VCaP (cell line): ENCODE results near the gene ATP11A.

Source experiments
- H3K27ac ChIP-seq: fragments of 450-650 bp; 2 replicates; pipeline ENCODE4 v1.5.1; 2017
- TF ChIP-seq, protein P1 (sequence below): fragments of 450-650 bp; conservative IDR thresholded peaks from 2 replicates; pipeline ENCODE4 v1.5.1; 2017; ENCODE audit warnings: mild to moderate bottlenecking, moderate library complexity

ATP11A gene

DNA sequence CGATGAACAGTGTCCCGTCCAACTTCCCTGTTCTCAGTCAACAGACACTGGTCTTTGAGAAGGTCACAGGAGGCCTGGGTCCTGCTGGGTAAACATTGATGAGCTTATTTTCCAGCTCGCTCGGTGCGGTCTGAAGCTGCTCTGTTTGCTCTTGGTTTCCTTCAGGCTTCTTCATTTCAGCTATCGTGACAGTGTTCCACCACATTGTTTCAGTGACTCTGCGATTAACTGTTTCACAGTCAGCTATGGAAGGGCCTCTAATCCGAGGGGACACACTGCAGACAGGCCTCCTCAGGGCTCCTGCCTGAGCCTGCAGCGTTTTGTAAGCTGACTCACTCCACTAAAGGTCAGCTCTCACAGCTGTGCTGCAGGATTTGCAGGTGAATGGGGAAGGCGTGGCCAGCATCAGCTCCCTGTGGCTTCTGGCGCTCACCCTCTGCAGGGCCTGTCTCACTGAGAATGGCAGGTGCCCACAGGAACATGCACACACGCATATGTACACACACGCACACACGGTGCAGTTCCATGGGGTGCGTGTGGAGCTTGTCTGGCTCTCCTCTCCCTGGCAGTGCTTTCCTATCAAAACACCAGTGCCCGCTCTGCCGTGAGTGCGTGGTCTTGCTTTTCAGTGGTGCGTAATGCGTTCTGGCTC, 216.3 kb downstream of the ATP11A start:
- H3K27ac ChIP-seq = peak overlapping the region; percentile 72
- TF ChIP-seq, protein P1, sequence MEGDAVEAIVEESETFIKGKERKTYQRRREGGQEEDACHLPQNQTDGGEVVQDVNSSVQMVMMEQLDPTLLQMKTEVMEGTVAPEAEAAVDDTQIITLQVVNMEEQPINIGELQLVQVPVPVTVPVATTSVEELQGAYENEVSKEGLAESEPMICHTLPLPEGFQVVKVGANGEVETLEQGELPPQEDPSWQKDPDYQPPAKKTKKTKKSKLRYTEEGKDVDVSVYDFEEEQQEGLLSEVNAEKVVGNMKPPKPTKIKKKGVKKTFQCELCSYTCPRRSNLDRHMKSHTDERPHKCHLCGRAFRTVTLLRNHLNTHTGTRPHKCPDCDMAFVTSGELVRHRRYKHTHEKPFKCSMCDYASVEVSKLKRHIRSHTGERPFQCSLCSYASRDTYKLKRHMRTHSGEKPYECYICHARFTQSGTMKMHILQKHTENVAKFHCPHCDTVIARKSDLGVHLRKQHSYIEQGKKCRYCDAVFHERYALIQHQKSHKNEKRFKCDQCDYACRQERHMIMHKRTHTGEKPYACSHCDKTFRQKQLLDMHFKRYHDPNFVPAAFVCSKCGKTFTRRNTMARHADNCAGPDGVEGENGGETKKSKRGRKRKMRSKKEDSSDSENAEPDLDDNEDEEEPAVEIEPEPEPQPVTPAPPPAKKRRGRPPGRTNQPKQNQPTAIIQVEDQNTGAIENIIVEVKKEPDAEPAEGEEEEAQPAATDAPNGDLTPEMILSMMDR = no peak

DNA sequence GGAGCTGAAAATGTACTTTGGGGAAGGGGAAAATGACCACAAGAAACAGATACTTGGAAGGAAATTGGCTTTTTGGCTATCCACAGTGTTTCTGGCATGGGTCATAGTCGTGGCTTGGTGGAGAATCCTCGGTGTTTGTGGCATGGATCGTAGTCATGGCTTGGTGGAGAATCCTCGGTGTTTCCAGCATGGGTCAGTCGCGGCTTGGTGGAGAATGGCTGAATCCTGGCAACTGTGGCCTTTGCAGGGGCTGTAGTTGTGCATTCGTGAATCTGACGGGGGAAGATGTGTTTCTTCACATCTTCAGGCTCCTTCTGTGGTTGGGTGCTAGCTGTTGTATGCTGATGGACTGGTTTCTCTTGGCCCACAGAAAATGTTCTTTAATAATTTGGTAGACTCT, 217.4 kb downstream of the ATP11A start:
- H3K27ac ChIP-seq = peak overlapping the region; percentile 72
- TF ChIP-seq, protein P1 = no peak

GRCh38 chr13:112907871-112908331, 218.1 kb downstream of the ATP11A start:
- TF ChIP-seq, protein P1 = no peak
- H3K27ac ChIP-seq = peak overlapping the region; percentile 72

DNA sequence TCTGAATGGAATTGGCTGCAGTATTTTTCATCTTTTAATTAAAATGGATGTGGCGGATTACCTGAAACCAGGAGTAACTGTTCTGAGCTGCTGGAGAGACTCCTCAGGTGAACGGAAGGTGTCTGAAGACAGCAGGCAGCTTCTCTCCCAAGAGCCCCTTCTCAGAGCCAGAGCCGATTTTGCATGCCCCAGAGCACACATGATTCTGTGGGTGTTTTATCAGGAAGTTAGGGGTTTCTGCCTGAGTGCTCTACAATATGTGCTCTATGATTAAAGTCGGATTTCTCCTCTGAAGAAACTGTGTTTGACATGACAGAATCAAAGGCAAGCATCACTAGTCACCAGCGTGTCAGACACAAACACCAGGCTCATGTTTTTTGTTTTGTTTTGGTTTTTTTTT, 218.5 kb downstream of the ATP11A start:
- peak overlapping the region; percentile 72 for H3K27ac ChIP-seq
- TF ChIP-seq, protein P1 = no peak

- no peak overlapping the region for H3K27ac ChIP-seq
- TF ChIP-seq, protein P1 = no peak
Observed at GRCh38 chr13:112910016-112910415, 220.2 kb downstream of the ATP11A start.

DNA sequence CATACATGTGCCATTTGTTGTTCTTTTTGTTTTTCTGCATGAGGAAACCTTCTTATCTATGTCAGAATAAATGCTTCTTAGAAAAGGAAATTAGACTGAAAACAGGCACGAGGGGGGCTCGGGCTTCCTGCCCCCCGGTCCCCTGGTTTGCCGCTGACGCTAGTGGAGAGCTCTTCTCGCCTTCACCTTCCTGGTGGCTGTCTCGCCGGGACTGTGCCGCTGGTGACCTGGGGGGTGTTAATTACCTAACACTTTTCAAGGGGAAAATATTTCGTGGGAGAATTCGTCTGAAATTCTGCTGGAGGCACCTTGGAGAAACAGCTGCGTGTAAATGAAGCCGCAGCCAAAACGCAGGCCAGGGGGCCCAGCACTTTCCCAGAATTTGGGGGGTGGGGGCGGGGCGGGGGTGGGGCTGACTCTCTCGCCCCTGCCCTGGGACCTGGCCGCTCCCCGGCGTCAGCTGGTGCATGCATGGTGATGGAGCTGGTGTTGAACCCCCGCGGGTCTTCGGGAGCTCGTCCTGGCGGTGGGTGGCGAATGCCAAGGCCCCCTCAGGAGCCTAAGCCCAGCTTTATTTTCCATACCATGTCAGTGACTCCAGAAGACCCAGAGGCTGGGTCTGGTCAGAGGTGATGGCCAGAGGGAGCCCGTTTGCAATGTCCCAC, 220.9 kb downstream of the ATP11A start:
- H3K27ac ChIP-seq = no peak overlapping the region
- TF ChIP-seq, protein P1 = no peak

GRCh38 chr13:112911285-112911701, 221.5 kb downstream of the ATP11A start:
- TF ChIP-seq, protein P1 = no peak
- no peak overlapping the region for H3K27ac ChIP-seq
